ENCODE data around the gene TCF23.

DNA sequence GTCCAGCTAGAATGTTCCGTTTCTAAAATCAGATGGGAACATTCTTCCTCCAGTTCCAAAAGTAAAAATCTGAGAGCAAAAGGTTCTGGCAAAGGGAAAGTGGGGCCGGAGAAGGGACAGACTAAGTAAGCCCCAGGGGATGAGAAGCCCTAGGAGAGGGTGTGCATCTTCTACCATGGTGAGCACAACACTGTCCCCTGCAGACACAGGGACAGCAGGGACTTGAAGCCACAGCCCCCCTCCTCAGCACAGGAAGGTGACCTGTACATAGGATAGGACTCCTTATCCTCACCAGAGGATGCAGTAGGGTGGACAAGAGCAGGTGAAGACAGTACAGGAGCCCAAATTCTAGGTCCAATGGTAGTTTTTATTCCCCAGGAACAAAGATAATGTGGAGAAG, 50.4 kb downstream of the TCF23 start:
- TF ChIP-seq, protein P1, sequence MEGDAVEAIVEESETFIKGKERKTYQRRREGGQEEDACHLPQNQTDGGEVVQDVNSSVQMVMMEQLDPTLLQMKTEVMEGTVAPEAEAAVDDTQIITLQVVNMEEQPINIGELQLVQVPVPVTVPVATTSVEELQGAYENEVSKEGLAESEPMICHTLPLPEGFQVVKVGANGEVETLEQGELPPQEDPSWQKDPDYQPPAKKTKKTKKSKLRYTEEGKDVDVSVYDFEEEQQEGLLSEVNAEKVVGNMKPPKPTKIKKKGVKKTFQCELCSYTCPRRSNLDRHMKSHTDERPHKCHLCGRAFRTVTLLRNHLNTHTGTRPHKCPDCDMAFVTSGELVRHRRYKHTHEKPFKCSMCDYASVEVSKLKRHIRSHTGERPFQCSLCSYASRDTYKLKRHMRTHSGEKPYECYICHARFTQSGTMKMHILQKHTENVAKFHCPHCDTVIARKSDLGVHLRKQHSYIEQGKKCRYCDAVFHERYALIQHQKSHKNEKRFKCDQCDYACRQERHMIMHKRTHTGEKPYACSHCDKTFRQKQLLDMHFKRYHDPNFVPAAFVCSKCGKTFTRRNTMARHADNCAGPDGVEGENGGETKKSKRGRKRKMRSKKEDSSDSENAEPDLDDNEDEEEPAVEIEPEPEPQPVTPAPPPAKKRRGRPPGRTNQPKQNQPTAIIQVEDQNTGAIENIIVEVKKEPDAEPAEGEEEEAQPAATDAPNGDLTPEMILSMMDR (IDR thresholded peaks at IDR 0.05 in 8 of 11, conservative IDR thresholded peaks at IDR 0.05 in 3 of 11), result no peak
- no peak for TF ChIP-seq POLR2A (IDR thresholded peaks at IDR 0.05)
